HepG2 (cell line): ENCODE results near the gene CCDC57. TPM values are rescaled to one million over a fixed set of nuclear protein-coding genes. Genes with fewer than 3 reads are reported as not detected.
A peak's percentile ranks its signal among the peaks of the same experiment; 100 is the strongest.

Source experiments
- ISL2 ChIP-seq: sonication (generic); formaldehyde crosslinking; IDR thresholded peaks from 2 replicates; pipeline ENCODE4 v1.5.0; 2020; ENCODE audit warnings: missing genetic modification reagents
- MLLT10 ChIP-seq: sonication (generic); formaldehyde crosslinking; IDR thresholded peaks from 2 replicates; pipeline ENCODE4 v1.4.0; 2020; ENCODE audit warnings: missing genetic modification reagents
- NFE2L2 ChIP-seq: fragments of 150-350 bp; IDR thresholded peaks from 2 replicates; pipeline ENCODE4 v1.6.1; 2014; ENCODE audit warnings: low read length
- POLR2G ChIP-seq: fragments of 200-400 bp; formaldehyde crosslinking; IDR thresholded peaks from 2 replicates; pipeline ENCODE4 v1.6.1; 2018; ENCODE audit warnings: mild to moderate bottlenecking, low read depth, low read length, moderate library complexity
- RXRB ChIP-seq: IDR thresholded peaks from 2 replicates; pipeline ENCODE4 v1.6.1; 2016; ENCODE audit warnings: borderline replicate concordance, missing genetic modification reagents, missing compliant biosample characterization
- SMARCC2 ChIP-seq: fragments of 450-650 bp; IDR thresholded peaks from 2 replicates; pipeline ENCODE4 v1.6.1; 2017; ENCODE audit warnings: antibody characterized with exemption, mild to moderate bottlenecking
- TEAD2 ChIP-seq: sonication (generic); formaldehyde crosslinking; IDR thresholded peaks from 2 replicates; pipeline ENCODE4 v1.9.0; 2021; ENCODE audit warnings: missing genetic modification reagents
- TRIM24 ChIP-seq: sonication (generic); formaldehyde crosslinking; IDR thresholded peaks from 2 replicates; pipeline ENCODE4 v1.8.0; 2022; ENCODE audit warnings: mild to moderate bottlenecking, missing genetic modification reagents
- ZFP36 ChIP-seq: fragments of 150-350 bp; IDR thresholded peaks from 2 replicates; pipeline ENCODE4 v1.6.1; 2018; ENCODE audit warnings: borderline replicate concordance, low read length, low read depth; ENCODE audit not compliant: partially characterized antibody
- ZNF20 ChIP-seq: sonication (generic); formaldehyde crosslinking; IDR thresholded peaks from 2 replicates; pipeline ENCODE4 v1.4.0; 2020; ENCODE audit warnings: mild to moderate bottlenecking, moderate library complexity, missing genetic modification reagents
- ZNF790 ChIP-seq: sonication (generic); formaldehyde crosslinking; IDR thresholded peaks from 2 replicates; pipeline ENCODE4 v1.8.0; 2022; ENCODE audit warnings: missing genetic modification reagents, mild to moderate bottlenecking, borderline replicate concordance
- ZSCAN9 ChIP-seq: IDR thresholded peaks from 2 replicates; pipeline ENCODE4 v1.6.1; 2016; ENCODE audit warnings: borderline replicate concordance
- polyA plus RNA-seq, 8 experiments: library from polyadenylated mRNA; depleted of rRNA in 3 of 8; stranded (reverse) in 7 of 8; unstranded in 1 of 8; fragments of >200 nt; fragmentation: Illumina TruSeq in 4 of 8; extraction: Trizol in 4 of 8; gene quantifications; 2 replicates each; pipeline versions ENCODE4 v1.2.1 to v1.2.3, GENCODE V29; 2011 to 2016; ENCODE audit warnings: low read depth in 4 of 8, missing spikeins in 1 of 8, mixed read lengths in 1 of 8; ENCODE audit not compliant: insufficient read depth in 1 of 8
- total RNA-seq, 5 experiments: library from RNA; depleted of rRNA; stranded (reverse); fragments of >200 nt; fragmentation: Illumina TruSeq; extraction: Trizol; gene quantifications; 2 replicates each; pipeline ENCODE4 v1.2.3, GENCODE V29; 2016; ENCODE audit warnings: low read depth in 1 of 5
- TF ChIP-seq, protein P1 (sequence below): sonication (generic); formaldehyde crosslinking; conservative IDR thresholded peaks from 2 replicates; pipeline ENCODE4 v1.4.0; 2020; ENCODE audit warnings: missing genetic modification reagents
- TF ChIP-seq, protein P2 (sequence below): sonication (generic); formaldehyde crosslinking; IDR thresholded peaks from 2 replicates; pipeline ENCODE4 v1.4.0; 2020; ENCODE audit warnings: missing genetic modification reagents
- TF ChIP-seq, protein P3 (sequence below): sonication (generic); formaldehyde crosslinking; IDR thresholded peaks from 2 replicates; pipeline ENCODE4 v1.8.1; 2022; ENCODE audit warnings: mild to moderate bottlenecking, missing genetic modification reagents
- TF ChIP-seq, protein P4 (sequence below): sonication (generic); formaldehyde crosslinking; IDR thresholded peaks from 2 replicates; pipeline ENCODE4 v1.5.1; 2020; ENCODE audit warnings: missing genetic modification reagents, mild to moderate bottlenecking, borderline replicate concordance
- TF ChIP-seq, protein P5 (sequence below): sonication (generic); formaldehyde crosslinking; IDR thresholded peaks from 2 replicates; pipeline ENCODE4 v1.9.0; 2021; ENCODE audit warnings: missing genetic modification reagents, borderline replicate concordance

The CCDC57 gene
- total and polyA plus RNA-seq, 2 of the 13 experiments (the other 11 are each of a cell fraction or from before 2014, with no cell fraction given), result 59.3 to 59.9 TPM

DNA sequence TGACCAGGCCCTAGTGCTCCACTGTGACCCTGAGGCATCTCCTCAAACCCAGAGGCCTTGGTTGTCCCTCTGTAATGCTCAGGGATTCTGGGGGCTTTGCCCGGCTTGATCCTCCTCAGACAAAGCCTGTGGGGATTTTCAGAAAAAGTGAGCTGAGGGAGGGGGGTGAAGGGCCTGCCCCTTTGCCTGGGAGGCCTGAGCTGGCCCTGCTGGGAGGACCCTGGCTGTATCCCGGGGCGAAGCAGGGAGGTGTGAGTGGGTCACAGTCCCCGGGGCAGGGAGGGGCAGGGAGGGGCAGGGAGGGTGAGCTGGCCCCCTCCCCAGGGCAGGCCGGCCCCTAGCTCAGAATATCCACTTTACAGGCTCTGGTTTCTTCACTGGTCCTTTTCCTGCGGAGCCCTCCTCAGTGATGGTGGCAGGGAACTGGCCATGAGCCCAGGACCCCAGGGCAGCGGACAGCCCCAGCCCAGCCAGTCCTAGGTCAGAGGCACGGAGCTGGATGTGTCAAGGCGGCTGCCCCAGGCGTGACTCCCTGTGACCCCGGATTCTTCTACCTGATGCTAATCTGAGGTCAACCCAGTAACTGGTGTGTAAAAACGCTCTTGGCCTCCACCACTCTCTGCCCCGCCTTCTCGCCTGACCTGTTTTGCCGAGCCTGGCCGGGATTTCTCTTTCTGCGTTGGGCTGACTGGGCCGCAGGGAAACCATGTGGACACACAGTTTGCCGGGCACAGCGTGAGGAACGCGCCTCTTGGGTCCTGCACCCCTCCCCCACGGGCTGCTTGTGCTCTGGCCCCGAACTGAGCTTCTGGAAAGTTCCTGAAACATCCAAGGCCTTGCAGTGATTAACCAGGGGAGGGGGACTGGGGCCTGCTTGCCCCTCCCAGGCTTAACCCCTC lies 108.8 kb downstream of the CCDC57 start (continued):
- TF ChIP-seq, protein P1, sequence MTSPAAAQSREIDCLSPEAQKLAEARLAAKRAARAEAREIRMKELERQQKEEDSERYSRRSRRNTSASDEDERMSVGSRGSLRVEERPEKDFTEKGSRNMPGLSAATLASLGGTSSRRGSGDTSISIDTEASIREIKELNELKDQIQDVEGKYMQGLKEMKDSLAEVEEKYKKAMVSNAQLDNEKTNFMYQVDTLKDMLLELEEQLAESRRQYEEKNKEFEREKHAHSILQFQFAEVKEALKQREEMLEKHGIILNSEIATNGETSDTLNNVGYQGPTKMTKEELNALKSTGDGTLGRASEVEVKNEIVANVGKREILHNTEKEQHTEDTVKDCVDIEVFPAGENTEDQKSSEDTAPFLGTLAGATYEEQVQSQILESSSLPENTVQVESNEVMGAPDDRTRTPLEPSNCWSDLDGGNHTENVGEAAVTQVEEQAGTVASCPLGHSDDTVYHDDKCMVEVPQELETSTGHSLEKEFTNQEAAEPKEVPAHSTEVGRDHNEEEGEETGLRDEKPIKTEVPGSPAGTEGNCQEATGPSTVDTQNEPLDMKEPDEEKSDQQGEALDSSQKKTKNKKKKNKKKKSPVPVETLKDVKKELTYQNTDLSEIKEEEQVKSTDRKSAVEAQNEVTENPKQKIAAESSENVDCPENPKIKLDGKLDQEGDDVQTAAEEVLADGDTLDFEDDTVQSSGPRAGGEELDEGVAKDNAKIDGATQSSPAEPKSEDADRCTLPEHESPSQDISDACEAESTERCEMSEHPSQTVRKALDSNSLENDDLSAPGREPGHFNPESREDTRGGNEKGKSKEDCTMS (CRISPR knock-in tag), result 0 out of 2 replicates have a peak, but pooled peaks have one; percentile 76
- TF ChIP-seq ZNF790 (CRISPR knock-in tag), result no peak
- TF ChIP-seq TEAD2, result no peak
- TF ChIP-seq NFE2L2, result no peak
- TF ChIP-seq ISL2 (CRISPR knock-in tag), result no peak; the same call in 1 of the 2 replicates
- TF ChIP-seq TRIM24 (CRISPR knock-in tag), result no peak
- no peak for TF ChIP-seq SMARCC2
- TF ChIP-seq, protein P2, sequence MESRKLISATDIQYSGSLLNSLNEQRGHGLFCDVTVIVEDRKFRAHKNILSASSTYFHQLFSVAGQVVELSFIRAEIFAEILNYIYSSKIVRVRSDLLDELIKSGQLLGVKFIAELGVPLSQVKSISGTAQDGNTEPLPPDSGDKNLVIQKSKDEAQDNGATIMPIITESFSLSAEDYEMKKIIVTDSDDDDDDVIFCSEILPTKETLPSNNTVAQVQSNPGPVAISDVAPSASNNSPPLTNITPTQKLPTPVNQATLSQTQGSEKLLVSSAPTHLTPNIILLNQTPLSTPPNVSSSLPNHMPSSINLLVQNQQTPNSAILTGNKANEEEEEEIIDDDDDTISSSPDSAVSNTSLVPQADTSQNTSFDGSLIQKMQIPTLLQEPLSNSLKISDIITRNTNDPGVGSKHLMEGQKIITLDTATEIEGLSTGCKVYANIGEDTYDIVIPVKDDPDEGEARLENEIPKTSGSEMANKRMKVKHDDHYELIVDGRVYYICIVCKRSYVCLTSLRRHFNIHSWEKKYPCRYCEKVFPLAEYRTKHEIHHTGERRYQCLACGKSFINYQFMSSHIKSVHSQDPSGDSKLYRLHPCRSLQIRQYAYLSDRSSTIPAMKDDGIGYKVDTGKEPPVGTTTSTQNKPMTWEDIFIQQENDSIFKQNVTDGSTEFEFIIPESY (CRISPR knock-in tag), result peak; percentile 61
- TF ChIP-seq, protein P3, sequence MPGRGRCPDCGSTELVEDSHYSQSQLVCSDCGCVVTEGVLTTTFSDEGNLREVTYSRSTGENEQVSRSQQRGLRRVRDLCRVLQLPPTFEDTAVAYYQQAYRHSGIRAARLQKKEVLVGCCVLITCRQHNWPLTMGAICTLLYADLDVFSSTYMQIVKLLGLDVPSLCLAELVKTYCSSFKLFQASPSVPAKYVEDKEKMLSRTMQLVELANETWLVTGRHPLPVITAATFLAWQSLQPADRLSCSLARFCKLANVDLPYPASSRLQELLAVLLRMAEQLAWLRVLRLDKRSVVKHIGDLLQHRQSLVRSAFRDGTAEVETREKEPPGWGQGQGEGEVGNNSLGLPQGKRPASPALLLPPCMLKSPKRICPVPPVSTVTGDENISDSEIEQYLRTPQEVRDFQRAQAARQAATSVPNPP (CRISPR knock-in tag), result no peak; the same call in 1 of the 2 replicates
- TF ChIP-seq, protein P4, sequence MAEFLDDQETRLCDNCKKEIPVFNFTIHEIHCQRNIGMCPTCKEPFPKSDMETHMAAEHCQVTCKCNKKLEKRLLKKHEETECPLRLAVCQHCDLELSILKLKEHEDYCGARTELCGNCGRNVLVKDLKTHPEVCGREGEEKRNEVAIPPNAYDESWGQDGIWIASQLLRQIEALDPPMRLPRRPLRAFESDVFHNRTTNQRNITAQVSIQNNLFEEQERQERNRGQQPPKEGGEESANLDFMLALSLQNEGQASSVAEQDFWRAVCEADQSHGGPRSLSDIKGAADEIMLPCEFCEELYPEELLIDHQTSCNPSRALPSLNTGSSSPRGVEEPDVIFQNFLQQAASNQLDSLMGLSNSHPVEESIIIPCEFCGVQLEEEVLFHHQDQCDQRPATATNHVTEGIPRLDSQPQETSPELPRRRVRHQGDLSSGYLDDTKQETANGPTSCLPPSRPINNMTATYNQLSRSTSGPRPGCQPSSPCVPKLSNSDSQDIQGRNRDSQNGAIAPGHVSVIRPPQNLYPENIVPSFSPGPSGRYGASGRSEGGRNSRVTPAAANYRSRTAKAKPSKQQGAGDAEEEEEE (CRISPR knock-in tag), result no peak
- TF ChIP-seq POLR2G, result peak; percentile 77
- no peak for TF ChIP-seq ZFP36
- TF ChIP-seq RXRB (CRISPR knock-in tag), result peak; percentile 93
- no peak for TF ChIP-seq MLLT10
- TF ChIP-seq, protein P5, sequence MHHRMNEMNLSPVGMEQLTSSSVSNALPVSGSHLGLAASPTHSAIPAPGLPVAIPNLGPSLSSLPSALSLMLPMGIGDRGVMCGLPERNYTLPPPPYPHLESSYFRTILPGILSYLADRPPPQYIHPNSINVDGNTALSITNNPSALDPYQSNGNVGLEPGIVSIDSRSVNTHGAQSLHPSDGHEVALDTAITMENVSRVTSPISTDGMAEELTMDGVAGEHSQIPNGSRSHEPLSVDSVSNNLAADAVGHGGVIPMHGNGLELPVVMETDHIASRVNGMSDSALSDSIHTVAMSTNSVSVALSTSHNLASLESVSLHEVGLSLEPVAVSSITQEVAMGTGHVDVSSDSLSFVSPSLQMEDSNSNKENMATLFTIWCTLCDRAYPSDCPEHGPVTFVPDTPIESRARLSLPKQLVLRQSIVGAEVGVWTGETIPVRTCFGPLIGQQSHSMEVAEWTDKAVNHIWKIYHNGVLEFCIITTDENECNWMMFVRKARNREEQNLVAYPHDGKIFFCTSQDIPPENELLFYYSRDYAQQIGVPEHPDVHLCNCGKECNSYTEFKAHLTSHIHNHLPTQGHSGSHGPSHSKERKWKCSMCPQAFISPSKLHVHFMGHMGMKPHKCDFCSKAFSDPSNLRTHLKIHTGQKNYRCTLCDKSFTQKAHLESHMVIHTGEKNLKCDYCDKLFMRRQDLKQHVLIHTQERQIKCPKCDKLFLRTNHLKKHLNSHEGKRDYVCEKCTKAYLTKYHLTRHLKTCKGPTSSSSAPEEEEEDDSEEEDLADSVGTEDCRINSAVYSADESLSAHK (CRISPR knock-in tag), result no peak
- no peak; the same call in 1 of the 2 replicates for TF ChIP-seq ZNF20
- peak; percentile 37; the same call in 1 of the 2 replicates for TF ChIP-seq ZSCAN9 (CRISPR knock-in tag)
